Measurements from ENCODE around the gene GNAQ.
"Not testable (repeated sequence)": the region's sequence is repeated elsewhere in the genome, so short reads cannot be mapped to it uniquely, and the experiment has no call there.

GNAQ gene

DNA sequence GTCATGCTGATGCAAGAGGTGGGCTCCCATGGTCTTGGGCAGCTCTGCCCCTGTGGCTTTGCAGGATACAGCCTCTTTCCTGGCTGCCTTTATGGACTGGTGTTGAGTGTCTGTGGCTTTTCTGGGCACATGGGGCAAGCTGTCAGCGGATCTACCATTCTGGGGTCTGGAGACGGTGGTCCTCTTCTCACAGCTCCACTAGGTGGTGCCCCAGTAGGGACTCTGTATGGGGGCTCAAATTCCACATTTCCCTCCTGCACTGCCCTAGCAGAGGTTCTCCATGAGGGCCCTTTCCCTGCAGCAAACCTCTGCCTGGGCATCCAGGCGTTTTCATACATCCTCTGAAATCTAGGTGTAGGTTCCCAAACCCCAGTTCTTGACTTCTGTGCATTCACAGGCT, 340.9 kb downstream of the GNAQ start:
- not testable (repeated sequence) for DNase-seq (ENCODE audit: low read depth)

DNA sequence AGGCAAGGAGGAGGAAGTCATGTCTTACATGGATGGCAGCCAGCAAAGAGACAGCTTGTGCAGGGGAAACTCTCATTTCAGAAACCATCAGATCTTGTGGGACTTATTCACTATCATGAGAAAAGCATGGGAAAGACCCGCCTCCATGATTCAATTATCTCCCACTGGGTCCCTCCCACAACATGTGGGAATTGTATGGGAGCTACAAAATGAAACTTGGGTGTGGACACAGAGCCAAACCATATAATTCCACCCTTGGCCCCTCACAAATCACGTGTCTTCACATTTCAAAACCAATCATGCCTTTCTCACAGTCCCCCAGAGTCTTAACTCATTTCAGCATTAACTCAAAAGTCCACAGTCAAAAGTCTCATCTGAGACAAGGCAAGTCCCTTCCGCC, 341.5 kb downstream of the GNAQ start:
- not testable (repeated sequence) for DNase-seq (ENCODE audit: low read depth)

DNA sequence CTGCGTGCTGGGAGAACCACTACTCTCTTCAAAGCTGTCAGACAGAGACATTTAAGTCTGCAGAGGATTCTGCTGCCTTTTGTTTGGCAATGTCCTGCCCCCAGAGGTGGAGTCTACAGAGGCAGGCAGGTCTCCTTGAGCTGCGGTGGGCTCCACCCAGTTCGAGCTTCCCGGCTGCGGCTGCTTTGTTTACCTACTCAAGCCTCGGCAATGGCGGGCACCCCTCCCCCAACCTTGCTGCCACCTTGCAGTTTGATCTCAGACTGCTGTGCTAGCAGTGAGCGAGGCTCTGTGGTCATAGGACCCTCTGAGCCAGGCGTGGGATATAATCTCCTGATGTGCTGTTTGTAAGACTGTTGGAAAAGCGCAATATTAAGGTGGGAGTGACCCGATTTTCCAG, 343.9 kb downstream of the GNAQ start:
- DNase-seq (ENCODE audit: low read depth), result not testable (repeated sequence)

DNA sequence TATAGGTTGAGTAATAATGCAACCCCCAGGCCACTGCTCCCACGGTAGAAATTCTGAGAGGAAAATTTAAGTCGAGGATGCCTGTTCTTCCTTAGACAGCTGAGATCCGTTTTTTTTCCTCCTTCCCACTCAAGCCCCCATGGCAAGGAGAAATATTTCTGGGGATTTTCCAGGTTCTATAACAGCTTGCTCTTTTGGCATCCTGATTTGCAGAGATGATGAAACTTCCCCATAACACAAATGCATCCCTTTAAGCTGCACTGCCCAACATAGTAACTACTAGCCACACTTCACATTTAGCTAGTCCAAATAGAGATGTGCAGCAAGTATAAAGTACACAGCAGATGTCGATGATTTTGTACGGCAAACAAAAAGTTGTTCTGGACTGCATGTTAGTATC, 351.0 kb downstream of the GNAQ start:
- no peak for DNase-seq (ENCODE audit: low read depth)

DNA sequence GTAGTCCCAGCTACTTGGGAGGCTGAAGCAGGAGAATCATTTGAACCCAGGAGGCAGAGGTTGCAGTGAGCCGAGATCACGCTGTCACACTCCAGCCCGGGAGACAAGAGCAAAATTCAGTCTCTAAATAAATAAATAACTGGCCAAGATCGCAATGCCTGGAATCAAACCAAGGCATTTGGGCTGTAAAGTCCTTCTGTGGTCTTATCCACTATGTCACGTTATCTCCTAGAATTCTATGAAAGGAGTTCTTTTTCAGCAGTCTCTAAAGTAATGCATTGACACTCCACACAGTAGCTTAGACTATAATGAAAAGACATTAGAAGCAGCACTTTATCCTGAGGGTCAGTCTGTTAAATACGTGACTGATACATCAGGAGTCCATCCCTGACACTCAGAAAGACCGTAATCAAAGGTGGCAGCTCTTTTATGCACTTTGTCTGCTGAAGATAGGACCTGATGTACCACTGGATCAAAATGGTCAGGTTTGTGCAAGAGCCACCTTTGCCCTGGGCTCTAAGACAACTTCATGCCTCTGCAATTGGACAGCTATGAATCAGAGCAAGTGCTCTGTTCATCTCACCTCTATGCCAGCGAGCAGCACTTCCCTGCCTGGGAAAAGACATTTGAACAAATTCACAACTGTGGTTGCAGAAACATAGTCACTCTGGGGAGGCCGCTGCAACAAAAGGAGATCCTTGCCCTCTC, 351.8 kb downstream of the GNAQ start:
- no peak for DNase-seq (ENCODE audit: low read depth)

DNA sequence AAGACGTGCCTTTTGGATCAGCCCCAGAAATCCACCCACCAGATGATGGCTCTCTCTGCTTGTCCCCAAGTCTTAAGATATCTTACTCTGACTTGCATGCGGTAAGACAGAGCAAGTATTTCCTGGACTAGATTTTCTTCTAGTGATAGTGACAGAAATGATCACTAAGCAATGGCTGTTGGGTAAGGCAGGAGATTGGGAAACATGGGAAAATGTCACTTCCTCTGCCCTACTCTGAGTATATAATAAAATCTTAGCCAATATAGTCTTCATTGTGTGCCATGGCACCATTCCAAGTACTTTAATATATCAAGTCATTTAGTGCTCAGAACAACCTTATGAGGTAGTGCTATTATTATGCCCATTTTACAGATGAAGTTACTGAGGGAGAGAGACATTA, 352.5 kb downstream of the GNAQ start:
- no peak for DNase-seq (ENCODE audit: low read depth)

DNA sequence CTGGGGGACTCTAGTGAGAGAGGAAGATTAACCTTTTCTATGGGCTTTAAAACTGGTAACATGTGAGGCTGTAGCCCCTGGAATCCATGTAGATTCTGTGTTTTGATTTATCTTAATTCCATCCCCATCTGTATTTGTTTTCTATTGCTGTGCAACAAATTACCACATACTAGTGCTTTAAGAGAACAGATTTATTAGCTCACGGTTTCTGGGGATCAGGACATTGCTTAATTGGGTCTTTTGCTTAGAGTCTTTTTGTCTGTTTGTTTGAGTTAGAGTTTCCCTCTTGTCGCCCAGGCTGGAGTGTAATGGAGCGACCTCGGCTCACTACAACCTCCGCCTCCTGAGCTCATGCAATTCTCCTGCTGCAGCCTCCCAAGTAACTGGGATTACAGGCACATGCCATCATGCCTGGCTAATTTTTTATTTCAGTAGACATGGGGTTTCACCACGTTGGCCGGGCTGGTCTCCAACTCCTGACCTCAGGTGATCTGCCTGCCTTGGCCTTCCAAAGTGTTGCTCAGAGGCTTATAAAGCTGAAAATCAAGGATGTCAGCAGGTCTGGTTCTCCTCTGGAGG, 353.6 kb downstream of the GNAQ start:
- no peak for DNase-seq (ENCODE audit: low read depth)

DNA sequence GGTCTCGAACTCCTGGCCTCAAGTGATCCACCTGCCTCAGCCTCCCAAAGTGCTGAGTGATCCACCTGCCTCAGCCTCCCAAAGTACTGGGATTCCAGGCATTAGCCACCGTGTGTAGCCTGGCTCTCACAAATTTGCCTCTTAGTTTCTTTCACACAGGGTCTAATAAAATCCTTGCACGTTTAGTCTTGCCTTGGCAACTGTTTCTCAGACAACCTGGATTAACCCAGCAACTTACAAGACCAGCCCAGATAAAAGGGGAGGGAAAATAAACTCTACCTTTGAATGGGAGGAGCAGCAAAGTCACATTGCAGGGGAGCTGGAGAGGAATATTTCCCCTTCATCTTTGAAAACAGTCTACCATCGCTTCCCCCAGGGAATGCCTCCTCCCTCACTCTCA, 354.2 kb downstream of the GNAQ start:
- DNase-seq (ENCODE audit: low read depth), result no peak

DNA sequence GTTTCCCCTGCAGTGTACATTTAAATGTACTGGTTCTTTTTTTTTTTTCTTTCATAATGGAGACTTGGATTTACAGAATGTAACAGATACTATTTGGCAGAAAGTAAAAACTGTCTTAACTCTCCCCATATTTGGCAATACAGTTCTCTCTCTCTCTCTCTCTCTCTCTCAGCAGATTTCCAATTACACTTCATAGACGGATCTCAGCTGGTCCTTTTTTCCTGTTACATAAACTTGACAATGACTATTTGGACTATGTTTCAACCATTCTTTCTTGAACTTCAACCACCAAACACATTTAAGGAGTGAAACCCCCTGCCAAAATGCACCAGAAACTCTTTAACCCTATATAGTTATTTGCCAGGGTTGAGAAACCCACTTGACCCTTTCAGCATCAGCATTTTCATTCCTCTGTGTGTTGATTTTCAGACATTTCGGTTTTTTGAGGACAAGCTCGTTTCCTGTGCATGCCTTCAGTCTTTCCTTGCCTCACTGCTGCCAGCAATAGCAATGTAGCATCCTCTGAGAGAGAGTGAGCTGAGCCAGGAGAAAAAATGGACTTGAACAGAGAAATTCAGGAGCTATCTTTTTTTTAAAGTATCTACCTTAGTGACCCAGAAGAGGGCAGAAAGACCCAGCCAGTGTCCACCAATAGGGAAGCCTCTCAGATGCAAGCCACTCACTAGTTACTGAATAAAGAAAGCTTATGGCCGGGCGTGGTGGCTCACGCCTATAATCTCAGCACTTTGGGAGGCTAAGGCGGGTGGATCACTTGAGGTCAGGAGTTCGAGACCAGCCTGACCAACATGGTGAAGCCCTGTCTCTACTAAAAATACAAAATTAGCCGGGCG, 357.4 kb downstream of the GNAQ start:
- no peak for DNase-seq (ENCODE audit: low read depth)

DNA sequence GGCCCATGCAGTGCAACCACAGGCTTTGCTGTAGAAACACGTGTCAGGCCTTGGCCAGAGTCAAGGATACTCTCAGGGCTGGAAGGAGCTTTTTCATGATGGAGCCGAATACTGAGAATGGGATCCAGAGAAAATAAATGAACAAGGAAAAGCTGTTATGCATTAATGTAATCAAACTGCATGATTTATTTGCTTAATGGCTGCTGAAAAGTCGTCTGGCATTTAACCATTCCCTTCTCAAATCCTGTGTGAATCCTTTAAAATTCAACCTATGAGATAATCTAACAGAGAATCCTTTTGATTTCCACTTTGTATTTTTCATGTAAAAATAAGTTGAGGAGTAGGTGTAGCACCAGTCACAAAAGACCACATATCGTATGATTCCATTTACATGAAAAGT, 359.4 kb downstream of the GNAQ start:
- DNase-seq (ENCODE audit: low read depth), result no peak

DNA sequence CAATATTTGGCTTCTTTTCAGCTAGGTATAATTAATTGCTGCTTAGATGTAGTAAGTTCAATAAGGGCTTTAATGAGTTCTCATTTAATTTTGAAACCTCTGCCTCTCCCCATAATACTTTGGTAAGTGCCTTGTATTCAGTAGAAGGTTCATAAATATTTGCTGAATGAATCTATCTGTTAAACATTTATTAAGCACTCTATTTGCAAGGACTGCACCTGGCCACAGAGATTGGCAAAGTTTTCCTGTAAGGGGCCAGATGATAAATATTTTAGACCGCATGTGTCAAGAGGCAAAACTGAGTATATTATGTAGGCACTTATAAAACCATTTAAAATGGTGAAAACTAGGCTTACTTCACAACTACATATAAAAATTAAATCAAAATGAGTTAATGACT, 364.5 kb downstream of the GNAQ start:
- DNase-seq (ENCODE audit: low read depth), result no peak

All from GM04504 (cell line).